Measurements from ENCODE around the gene NUDT6.

GRCh38 chr4:122911588-122911987 lies 10.8 kb downstream of the NUDT6 start:
- TF ChIP-seq EP300 (IDR thresholded peaks at IDR 0.05; ENCODE audit: borderline replicate concordance in 1 of 2, low read depth in 1 of 2, low read length in 1 of 2) (no peak), YY1 (IDR thresholded peaks at IDR 0.05; ENCODE audit: low read depth) (no peak), USF2 (IDR thresholded peaks at IDR 0.05; ENCODE audit: borderline replicate concordance, low read depth, low read length) (no peak), GABPA (IDR thresholded peaks at IDR 0.05; ENCODE audit: low read depth) (no peak), RAD21 (IDR thresholded peaks at IDR 0.05; ENCODE audit: low read length) (no peak), JUND (IDR thresholded peaks at IDR 0.05) (no peak), REST (IDR thresholded peaks at IDR 0.05; ENCODE audit: low read depth, low read length) (no peak)
- TF ChIP-seq, protein P1, sequence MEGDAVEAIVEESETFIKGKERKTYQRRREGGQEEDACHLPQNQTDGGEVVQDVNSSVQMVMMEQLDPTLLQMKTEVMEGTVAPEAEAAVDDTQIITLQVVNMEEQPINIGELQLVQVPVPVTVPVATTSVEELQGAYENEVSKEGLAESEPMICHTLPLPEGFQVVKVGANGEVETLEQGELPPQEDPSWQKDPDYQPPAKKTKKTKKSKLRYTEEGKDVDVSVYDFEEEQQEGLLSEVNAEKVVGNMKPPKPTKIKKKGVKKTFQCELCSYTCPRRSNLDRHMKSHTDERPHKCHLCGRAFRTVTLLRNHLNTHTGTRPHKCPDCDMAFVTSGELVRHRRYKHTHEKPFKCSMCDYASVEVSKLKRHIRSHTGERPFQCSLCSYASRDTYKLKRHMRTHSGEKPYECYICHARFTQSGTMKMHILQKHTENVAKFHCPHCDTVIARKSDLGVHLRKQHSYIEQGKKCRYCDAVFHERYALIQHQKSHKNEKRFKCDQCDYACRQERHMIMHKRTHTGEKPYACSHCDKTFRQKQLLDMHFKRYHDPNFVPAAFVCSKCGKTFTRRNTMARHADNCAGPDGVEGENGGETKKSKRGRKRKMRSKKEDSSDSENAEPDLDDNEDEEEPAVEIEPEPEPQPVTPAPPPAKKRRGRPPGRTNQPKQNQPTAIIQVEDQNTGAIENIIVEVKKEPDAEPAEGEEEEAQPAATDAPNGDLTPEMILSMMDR (IDR thresholded peaks at IDR 0.05): no peak

Measured in SK-N-SH (cell line).